NK-92 (cell line): Measurements from ENCODE around the gene CBL.
"Not testable (repeated sequence)": the region's sequence is repeated elsewhere in the genome, so short reads cannot be mapped to it uniquely, and the experiment has no call there.

ENCODE experiments used
- DNase-seq: peaks from one replicate; lab custom pipeline; 2025; ENCODE audit not compliant: unreplicated experiment; lab: John Stamatoyannopoulos, UW

The CBL gene

DNA sequence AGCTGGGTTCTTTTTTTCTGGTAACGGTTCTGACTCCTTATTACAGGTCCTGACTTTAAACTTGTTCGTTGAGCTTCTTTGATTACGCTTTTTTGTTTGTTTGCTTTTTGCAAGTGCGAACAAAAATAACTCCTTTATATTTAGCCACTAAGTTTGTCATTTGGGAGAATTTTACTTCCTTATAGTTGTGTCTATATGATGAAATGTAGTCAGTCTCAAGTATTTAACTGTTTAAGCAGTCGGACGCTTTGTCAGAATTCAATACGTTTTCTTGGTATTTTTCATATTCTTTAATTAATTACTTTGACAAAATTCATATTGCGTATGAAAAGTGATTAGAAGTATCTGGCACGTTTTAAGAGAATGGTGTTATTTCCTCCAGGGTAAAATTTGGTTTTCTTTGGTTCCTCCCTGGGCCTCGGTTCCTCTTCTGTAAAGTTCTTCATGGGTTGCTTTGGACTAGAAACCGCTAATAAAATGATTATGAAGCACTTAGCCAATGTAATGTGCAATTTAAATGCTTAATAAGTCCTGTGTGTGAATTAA is 1.3 kb downstream of the CBL start:
- DNase-seq, result no peak

DNA sequence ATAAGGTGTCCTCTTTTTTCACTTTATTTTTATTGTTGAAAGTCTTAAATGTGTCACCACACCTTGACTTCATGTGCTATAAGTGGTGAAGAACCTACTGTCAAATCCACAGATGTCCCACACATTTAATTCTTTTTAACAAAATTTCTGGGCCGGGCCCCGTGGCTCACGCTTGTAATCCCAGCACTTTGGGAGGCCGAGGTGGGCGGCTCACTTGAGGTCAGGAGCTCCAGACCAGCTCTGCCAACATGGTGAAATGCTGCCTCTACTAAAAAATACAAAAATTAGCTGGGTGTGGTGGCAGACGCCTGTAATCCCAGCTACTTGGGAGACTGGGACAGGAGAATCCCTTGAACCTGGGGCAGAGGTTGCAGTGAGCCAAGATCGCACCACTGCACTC is 3.0 kb downstream of the CBL start:
- no peak for DNase-seq

DNA sequence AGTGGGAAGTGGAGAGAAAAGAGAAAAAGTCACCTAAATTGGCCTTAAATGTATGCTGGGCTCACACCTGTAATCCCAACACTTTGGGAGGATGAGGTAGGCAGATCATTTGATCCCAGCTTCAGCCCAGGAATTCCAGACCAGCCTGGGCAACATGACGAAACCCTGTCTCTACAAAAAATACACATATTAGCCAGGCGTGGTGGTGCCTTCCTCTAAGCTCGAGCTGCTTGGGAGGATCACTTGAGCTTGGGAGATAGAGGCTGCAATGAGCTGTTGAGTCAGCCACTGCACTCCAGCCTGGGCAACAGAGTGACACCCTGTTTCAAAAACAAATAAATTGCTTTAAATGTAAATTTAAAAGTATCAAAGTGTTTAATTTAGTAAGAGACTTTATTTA is 3.9 kb downstream of the CBL start:
- DNase-seq, result no peak

DNA sequence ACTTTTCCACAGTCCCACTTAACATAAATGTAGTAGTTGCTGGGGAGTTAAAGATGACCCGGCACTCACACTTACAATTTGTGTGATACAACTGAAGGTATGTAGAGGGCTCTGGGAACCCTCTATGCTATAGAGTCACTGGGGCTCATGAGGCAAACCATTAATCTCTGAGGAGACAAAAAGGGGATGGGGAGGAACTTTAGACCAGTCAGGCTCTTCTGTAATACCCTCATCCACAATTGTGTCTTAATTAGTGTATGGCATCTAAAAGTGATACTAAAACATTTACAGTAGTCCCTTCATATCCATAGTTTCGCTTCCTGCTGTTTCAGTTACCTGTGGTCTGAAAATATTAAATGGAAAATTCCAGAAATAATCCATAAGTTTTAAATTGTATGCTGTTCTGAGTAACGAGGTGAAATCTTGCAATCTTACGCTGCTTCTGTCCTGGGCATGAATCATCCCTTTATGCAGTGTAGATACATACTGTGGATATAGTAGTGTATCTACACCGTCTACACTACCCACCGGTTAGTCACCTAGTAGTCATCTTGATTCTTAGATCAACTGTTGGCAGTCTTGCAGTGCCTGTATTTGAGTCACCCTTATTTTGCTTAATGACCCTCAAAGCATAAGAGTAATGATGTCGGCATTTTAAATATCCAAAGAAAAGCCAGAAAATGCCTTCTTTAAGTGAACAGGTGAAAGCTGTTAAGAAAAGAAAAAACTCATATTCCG is 12.2 kb downstream of the CBL start:
- no peak for DNase-seq

DNA sequence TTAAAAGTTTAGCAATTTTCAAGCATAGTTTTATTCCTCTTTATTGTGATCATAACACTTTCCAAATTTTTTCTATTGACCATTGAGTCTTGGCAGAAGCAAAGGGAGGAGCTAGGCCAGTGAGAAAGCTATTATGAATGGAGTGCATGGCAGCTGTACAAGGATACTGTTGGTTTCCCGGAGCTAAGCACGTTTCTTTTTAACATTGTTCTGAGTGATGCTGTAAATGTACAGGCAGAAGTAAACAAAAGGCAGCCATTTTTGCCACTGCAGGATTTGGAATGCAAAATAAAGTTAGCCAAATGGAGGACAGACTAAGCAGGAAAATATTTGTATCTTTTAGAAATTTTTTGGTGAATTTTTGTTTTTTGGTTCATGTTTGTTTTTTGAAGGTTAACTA is 16.2 kb downstream of the CBL start:
- DNase-seq, result no peak

DNA sequence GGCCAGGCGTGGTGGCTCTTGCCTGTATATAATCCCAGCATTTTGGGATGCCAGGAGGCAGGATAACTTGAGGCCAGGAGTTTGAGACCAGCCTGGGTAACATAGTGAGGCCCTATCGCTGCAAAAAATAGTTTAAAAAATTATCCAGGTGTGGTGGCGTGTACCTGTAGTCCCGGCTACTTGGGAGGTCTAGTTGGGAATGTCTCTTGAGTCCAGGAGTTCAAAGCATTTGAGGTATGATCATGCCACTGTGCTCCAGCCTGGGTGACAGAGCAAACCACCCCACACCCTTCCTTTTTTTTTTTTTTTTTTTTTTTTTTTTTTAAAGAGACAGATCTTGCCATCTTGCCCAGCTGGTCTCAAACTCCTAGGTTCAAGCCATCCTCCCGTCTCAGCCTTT is 16.8 kb downstream of the CBL start:
- DNase-seq, result no peak

DNA sequence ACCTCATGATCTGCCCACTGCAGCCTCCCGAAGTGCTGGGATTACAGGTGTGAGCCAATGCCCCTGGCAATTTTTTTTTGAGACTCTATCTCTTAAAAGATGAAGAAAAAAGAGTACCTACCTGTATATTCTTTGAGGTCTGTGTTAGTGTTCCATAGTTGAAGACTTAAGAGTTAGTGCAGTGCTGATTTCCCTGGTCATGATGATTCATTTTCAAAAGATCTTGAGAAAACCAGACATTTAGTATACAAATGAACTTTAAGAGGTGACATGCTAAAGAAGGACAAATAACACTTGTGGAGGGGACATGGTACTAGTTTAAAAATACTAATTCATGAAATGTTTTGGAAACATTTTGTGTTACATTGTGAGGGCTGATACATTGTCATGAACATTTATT is 17.7 kb downstream of the CBL start:
- DNase-seq, result no peak

DNA sequence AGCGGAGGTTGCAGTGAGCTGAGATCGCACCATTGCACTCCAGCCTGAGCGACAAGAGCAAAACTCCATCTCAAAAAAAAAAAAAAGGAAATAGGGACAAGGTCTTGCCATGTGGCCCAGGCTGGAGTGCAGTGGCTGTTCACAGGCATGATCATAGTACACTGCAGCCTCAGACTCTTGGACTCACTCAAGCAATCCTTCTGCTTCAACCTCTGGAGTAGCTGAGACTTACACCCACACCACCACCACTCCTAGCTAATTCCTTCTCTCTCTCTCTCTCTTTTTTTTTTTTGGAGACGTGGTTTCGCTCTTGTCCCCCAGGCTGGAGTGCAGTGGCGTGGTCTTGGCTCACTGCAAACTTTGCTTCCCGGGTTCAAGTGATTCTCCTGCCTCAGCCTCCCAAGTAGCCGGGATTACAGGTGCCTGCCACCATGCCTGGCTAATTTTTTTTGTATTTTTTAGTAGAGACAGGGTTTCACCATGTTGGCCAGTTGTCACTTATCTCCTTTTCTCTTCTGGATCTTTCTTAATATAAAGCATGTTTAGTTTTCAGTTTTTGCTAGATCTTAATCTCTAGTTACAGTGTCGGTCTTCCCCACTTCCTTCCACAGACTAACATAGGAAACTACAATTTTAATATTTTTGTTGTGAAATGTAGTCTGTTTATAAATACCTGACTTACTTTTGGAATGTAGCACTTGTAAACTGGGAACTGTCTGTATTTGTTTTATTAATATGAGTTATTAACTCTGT is 22.6 kb downstream of the CBL start:
- DNase-seq, result not testable (repeated sequence)

DNA sequence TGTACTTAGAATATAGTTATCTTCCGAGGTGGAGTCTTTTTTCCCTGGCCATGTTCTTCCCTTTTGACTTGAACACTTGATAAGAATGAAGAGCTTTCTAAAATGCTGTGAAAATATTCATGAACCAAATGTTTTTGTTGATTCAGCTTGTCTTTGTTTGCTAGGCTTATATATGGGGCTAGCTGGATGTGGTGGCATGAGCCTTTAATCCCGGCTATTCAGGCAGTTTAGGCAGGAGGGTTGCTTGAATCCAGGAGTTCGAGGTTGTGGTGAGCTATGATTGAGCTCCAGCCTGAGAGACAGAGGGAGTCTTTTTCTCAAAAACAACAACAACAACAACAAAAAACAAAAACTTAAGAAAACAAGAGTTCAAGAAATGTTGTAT is 23.1 kb downstream of the CBL start:
- no peak for DNase-seq

DNA sequence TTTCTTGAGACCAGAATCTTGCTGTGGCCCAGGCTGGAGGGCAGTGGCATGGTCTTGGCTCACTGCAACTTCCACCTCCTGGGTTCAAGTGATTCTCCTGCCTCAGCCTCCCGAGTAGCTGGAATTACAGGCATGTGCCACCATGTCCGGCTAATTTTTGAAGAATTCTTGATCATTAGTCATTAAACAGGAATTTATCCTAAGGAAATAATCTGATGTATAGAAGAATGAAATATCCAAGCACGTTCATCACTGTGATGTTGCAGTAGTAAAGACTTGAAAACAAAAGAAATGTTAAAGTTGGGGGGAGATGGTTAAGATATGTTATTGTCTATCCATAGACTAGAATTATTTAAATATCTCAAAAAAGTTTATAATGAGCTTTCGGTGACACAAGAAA is 23.6 kb downstream of the CBL start:
- no peak for DNase-seq

DNA sequence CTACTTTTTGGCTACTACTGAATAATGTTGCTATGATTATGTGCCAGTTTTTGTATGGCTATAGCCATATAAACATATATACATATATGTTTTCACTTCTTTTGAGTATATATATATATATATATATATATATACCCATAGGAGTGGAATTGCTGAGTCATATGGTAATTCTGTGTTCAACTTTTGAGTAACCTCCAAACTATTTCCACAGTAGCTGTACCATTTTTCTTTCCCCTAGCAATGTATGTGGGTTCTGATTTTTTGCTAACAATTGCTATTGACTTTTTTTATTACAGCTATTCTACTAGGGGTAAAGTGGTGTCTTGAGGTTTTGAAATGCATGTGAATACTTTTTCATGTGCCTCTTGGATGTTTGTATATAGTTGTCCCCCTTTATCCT is 30.4 kb downstream of the CBL start:
- no peak for DNase-seq

DNA sequence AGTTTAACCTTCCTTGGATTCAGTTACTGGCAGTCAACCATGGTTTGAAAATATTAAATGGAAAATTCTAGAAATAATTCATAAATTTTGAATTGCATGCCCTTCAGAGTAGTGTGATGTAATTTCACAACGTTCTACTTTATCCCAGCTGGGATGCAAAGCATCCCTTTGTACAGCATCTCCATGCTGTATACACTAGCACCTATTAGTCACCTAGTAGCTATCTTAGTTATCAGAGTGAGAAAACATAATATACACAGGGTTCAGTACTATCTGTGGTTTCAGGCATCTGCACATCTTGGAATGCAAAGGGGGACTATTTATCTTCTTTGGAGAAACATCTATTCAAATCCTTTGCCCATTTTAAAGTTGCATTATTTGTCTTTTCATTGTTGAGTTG is 30.8 kb downstream of the CBL start:
- no peak for DNase-seq

DNA sequence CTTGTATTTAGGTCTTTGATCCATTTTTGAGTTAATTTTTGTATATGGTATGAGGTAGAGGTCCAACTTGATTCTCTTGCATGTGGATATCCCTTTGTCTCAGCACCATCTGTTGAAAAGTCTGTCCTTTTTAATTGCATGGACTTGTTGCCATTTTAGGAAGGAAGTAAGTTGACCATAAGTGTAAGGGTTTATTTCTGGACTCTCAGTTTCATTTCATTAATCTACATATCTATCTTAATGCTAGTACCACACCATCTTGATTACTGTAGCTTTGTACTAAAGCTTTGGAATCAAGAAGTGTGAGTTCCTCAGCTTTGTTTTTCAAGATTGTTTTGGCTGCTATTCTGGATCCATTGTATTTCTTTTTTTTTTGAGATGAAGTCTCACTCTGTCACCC is 31.4 kb downstream of the CBL start:
- no peak for DNase-seq

DNA sequence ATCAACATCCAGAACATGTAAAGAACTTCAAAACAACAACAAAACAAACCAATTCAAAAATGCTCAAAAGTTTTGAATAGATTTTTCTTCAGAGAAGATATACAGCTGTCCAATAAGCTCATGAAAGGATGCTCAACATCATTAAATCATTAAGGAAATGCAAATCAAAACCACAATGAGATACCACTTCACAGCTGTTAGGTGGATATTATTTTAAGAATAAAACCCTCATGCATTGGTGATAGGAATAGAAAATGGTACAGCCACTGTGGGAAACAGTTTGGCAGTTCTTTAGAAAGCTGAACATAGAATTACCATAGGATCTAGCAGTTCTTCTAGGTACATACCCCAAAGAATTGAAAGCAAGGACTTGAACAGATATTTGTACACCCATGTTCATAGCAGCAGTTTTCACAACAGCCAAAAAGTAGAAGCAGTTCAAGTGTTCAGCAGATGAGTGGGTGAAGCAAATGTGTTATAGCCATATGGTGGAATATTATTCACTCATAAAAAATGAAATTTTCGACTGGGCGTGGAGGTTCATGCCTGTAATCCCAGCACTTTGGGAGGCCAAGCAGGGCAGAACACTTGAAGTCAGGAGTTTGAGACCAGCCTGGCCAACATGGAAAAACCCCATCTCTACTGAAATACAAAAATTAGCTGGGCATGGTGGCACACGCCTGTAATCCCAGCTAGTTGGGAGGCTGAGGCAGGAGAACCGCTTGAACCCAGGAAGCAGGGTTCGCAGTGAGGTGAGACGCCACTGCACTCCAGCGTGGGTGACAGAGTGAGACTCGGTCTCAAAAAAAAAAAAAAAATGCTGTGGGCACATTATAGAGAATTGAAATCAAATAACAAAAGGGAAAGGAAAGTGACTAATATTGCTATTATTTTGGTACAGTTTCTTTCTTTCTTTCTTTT is 42.9 kb downstream of the CBL start:
- DNase-seq, result no peak

DNA sequence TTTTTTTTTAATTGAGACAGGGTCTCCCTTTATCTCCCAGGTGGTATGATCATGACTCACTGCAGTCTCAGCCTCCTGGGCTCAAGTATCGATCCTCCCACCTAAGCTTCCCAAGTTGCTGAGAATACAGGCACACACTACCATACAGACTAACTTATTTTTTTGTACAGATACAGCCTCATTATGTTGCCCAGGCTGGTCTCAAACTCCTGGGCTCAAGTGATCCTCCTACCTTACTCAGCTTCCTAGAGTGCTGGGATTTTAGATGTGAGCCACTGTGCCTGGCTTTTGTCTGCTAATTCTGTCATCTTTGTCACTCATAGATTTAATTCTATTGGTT is 43.5 kb downstream of the CBL start:
- no peak for DNase-seq

DNA sequence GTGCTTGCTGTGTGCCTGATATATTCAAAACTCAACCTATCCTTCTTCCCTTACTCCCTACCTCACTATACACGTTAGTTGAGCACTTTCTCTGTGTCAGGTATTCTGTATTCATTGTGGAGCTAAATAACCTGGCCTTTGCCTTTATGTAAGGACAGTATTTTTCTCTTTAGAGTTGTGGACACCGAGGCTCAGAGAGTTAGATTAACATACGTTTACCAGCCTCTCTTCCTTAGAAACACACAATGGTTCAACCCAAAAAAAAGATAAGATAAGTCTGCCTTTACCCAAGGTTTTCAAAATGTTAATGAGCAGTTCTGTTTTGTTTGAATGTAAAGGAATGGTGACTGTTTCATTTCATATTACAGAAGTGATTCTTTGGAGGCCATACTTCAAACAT is 45.0 kb downstream of the CBL start:
- DNase-seq, result no peak

DNA sequence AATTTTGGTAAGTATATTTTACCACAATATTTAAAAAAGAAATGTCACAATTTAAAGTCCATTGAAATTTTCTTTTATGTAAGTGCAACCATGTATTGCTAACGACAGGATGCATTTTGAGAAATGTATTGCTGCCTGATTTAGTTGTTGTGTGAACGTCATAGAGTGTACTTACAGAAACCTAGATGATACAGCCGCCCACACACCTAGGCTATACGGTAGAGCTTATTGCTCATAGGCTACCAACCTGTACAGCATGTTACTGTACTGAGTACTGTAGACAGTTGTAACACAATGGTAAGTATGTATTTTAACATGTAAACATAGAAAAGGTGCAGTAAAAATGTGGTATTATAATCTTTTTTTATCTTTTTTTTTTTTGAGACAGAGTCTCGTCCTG is 48.1 kb downstream of the CBL start:
- DNase-seq, result no peak

DNA sequence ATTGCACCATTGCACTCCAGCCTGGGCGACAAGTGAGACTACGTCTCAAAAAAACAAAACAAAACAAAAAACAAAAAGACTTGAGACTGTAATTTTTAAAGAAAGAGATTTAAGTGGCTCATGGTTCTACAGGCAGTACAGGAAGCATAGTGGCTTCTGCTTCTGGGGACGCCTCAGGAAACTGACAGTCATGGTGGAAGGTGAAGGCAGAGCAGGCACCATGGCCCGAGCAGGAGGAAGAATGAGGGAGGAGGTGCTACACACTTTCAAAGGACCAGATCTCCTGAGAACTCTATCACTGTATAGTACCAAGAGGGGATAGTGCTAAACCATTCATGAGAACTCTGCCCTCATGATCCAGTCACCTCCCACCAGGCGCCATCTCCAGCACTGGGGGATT is 52.0 kb downstream of the CBL start:
- no peak for DNase-seq

DNA sequence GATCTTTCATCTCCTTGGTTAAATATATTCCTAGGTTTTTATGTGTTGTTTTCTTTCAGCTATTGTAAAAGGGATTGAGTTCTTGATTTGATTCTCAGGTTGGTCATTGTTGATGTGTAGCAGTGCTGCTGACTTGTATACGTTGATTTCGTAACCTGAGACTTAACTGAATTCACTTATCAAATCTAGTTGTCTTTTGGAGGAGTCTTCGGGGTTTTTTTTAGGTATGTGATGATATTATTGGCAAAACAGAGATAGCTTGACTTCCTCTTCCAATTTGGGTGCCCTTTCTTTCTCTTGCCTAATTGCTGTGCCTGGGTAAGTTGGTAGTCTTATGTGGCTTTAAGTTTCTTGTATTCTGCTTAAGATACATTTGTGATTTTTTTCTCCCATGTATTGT is 52.8 kb downstream of the CBL start:
- DNase-seq, result no peak

DNA sequence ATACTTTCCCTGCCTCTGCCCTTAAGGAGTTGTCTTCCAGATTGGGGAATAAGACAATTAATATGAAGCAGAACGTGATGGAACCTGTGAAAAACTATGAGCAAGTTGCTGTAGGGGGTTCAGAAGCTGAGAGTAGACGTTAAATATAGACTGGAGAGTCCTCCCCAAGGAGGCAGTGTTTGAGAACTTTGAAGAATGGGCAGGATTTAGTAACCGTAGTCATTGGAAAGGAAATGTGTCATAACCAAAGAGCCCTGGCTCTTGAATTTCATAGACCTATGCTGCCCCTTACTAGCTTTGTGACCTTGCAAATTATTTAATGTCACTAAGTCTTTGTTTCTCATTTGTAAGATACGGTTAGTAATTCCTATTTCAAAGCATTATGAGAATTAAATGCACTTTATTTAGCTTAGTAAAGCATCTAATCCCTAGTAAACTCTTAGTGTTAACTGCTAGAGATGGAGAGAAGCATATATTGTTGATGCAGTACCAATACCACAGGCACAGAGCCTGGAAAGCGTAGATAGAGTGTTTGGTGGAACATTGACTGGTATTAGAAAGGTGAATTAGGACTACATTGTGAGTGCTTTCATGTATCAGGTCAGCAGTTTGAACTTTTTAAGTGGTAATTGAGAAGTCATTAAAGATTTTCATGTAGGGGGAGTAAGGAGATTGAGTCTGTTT is 56.7 kb downstream of the CBL start:
- DNase-seq, result no peak

DNA sequence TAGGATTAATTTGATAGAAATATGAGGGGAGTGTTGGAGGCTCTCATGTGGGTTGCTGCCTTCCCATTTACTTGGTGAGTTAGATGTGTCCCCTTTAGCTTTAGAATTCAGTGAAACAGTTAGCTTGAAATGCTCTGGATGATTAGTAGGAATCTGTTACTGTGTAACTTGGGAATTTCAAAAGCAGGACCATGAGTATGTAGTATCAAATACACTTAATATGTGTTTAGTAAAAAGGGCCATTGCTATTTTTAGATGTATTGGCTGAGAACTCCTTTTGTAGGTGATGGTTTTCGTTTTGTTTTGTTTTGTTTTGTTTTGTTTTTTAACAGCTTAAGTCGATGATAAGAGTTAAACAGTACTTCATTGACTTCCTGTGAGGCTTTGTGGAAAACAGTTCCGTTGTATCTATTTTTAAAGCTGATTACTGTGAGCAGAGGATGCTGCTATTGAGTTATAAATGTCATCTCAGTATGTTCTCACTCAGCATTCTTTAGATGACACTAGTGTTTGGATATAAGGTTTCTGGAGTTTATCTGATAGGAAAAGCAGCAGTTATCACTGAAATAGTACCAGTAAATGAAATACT is 57.3 kb downstream of the CBL start:
- DNase-seq, result no peak
